PC-9 (cell line): ENCODE results near the gene TTC28.

Experiments
- EZH2 ChIP-seq: fragments of 200-600 bp; sonication (generic); IDR thresholded peaks from 2 replicates; pipeline ENCODE4 v1.8.0; 2017; ENCODE audit warnings: antibody characterized with exemption, low read depth
- TF ChIP-seq, protein P1 (sequence below): fragments of 200-600 bp; sonication (generic); conservative IDR thresholded peaks from 2 replicates; pipeline ENCODE4 v1.6.1; 2017; ENCODE audit warnings: mixed run types, antibody characterized with exemption, mild to moderate bottlenecking, moderate library complexity

- TF ChIP-seq, protein P1, sequence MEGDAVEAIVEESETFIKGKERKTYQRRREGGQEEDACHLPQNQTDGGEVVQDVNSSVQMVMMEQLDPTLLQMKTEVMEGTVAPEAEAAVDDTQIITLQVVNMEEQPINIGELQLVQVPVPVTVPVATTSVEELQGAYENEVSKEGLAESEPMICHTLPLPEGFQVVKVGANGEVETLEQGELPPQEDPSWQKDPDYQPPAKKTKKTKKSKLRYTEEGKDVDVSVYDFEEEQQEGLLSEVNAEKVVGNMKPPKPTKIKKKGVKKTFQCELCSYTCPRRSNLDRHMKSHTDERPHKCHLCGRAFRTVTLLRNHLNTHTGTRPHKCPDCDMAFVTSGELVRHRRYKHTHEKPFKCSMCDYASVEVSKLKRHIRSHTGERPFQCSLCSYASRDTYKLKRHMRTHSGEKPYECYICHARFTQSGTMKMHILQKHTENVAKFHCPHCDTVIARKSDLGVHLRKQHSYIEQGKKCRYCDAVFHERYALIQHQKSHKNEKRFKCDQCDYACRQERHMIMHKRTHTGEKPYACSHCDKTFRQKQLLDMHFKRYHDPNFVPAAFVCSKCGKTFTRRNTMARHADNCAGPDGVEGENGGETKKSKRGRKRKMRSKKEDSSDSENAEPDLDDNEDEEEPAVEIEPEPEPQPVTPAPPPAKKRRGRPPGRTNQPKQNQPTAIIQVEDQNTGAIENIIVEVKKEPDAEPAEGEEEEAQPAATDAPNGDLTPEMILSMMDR: no peak
- TF ChIP-seq EZH2: no peak
Measured at GRCh38 chr22:28314959-28315358, 364.7 kb downstream of the TTC28 start.
